ENCODE results near the gene NRXN3.

The NRXN3 gene

DNA sequence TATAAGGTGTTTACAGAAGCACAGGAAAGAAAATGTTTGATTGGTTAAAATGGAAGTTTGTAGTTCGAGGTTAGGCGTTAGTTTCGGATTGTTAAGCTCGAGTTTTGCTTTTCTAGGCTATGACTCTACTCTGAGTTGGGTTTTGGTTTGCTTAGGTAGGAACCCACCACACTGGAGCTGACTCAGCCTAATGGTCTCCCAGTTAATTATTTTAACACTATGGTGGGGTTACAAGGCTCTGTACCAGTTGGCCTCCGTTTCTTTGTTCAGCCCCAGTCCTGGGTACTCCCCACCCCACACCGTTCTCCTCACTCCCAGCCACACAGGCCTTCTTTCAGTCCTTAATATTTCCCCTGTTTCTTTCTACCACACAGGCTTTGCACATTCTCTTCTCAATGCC lies 583.9 kb downstream of the NRXN3 start:
- no peak overlapping the region for H3K4me3 Mint-ChIP-seq

DNA sequence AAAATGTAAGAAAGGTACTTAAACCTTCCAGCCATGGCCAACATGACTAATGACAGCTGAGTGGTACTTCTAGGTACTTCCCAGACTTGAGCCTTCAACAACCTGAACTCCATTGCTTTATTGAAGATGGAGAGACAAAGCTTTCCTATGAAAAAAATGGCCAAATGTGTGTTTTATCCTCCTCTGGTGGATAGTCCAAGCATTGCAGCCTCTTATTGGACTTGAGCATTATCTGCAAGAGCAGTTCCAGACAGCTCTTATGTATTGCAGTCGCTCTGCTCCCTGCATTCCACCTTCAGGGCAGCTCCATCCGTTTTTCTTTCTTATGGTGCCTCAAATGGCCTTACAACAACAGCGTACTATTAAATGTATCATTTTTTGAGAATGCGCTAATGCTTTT lies 588.2 kb downstream of the NRXN3 start:
- no peaks in the 10 kb centered on the region for H3K36me3 Mint-ChIP-seq (ENCODE audit: low read depth)
- no peak overlapping the region for H3K27ac Mint-ChIP-seq
- no peaks in the 10 kb centered on the region for H3K9me3 Mint-ChIP-seq
- no peaks in the 10 kb centered on the region for H3K4me1 Mint-ChIP-seq (ENCODE audit: low read depth)
- H3K27me3 Mint-ChIP-seq (ENCODE audit: low read depth) = no peaks in the 10 kb centered on the region
- DNase-seq (ENCODE audit: low spot score) = no peak
- no peak overlapping the region for H3K4me3 Mint-ChIP-seq

More for the DNA sequence above, 583.9 kb downstream of the NRXN3 start:
- H3K36me3 Mint-ChIP-seq (ENCODE audit: low read depth) = no peaks in the 10 kb centered on the region
- H3K27me3 Mint-ChIP-seq (ENCODE audit: low read depth) = no peaks in the 10 kb centered on the region
- no peaks in the 10 kb centered on the region for H3K9me3 Mint-ChIP-seq
- no peak overlapping the region for H3K27ac Mint-ChIP-seq
- DNase-seq (ENCODE audit: low spot score) = no peak
- no peaks in the 10 kb centered on the region for H3K4me1 Mint-ChIP-seq (ENCODE audit: low read depth)

DNA sequence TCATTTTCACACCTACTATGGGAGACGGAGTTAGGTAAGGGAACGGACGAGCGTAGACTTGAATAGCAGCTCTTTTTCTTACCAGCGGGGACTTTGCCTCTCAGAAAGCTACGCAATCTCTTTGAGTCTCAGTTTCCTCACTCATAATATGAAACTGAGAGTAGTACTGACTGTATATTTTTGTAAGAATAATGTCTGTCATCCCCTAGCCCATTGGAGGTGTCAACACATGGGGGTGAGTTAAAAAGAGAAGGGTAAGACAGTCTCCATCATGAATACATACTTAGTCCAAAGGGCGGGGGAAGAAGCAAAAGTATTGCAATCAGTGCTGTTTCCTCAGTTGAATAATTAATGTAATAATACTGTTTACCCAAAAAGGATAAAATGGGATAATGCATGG lies 592.2 kb downstream of the NRXN3 start:
- no peaks in the 10 kb centered on the region for H3K4me1 Mint-ChIP-seq (ENCODE audit: low read depth)
- no peaks in the 10 kb centered on the region for H3K36me3 Mint-ChIP-seq (ENCODE audit: low read depth)
- H3K4me3 Mint-ChIP-seq = no peak overlapping the region

DNA sequence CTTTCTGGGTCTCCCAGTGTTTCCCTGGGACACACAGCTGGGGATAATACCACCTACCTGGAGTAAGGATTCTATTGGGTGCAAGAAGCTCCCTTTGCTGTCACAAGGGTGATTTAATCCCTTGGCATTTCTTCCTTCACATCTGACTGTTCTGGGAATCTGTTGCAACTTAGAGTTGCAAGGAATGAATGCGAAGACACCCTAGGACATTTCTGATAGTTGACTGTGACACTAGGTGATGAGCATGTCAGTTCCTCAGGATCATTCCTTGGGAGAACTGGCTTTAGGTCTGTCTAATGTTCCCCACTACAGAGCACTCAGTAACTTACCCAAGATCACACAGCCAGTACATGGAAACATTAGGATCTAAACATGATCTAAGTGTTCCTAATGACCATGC lies 593.6 kb downstream of the NRXN3 start:
- no peaks in the 10 kb centered on the region for H3K4me1 Mint-ChIP-seq (ENCODE audit: low read depth)
- H3K36me3 Mint-ChIP-seq (ENCODE audit: low read depth) = no peaks in the 10 kb centered on the region
- no peaks in the 10 kb centered on the region for H3K27me3 Mint-ChIP-seq (ENCODE audit: low read depth)

More for the DNA sequence above, 592.2 kb downstream of the NRXN3 start:
- DNase-seq (ENCODE audit: low spot score) = no peak
- Mint-ChIP-seq H3K27me3 (ENCODE audit: low read depth) (no peaks in the 10 kb centered on the region), H3K9me3 (no peaks in the 10 kb centered on the region), H3K27ac (no peak overlapping the region)

DNA sequence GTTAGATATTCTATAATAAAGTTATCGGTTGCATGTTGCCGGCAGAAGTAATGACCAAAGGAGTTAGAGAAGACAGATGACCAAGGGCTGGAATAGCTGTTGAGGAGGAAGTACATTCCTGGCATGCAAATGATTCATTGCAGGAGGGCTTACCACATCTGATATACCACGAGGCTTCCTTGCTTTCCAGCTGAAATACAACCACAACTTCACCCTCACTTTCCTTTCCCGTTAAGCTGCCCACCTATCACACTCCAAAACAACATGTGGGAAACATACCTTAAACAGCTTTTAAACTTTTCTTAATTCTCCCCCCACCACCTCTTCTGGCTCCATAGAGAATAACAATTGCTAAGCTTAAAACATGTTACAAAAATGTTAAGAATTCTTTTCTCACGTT lies 594.1 kb downstream of the NRXN3 start:
- Mint-ChIP-seq H3K9me3 (no peaks in the 10 kb centered on the region), H3K36me3 (ENCODE audit: low read depth) (no peaks in the 10 kb centered on the region), H3K27ac (no peak overlapping the region), H3K4me3 (no peak overlapping the region), H3K27me3 (ENCODE audit: low read depth) (no peaks in the 10 kb centered on the region), H3K4me1 (ENCODE audit: low read depth) (no peaks in the 10 kb centered on the region)
- DNase-seq (ENCODE audit: low spot score) = no peak

More for the DNA sequence above, 593.6 kb downstream of the NRXN3 start:
- Mint-ChIP-seq H3K27ac (no peak overlapping the region), H3K4me3 (no peak overlapping the region), H3K9me3 (no peaks in the 10 kb centered on the region)
- no peak for DNase-seq (ENCODE audit: low spot score)

DNA sequence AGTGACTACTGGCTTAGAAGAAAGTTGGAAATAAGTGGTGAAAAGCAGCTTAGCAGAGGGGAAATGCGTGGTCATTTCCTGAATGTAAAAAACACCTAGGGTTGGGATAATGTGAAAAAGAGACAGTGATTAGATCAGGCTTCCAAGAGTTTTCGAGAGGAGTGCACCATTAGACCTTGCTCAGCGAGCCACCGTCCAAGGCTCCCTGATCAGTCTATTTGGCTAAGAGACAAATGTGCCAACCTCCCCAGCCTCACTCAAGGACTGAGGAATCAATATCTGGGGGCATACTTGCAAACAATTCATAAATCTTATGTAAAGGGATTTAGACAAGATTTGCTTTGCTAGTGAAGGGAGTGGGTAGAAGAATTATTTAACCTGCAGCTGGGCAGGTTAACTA lies 594.5 kb downstream of the NRXN3 start:
- Mint-ChIP-seq H3K4me1 (ENCODE audit: low read depth) (no peaks in the 10 kb centered on the region), H3K27ac (no peak overlapping the region), H3K9me3 (no peaks in the 10 kb centered on the region), H3K27me3 (ENCODE audit: low read depth) (no peaks in the 10 kb centered on the region), H3K4me3 (no peak overlapping the region), H3K36me3 (ENCODE audit: low read depth) (no peaks in the 10 kb centered on the region)
- no peak for DNase-seq (ENCODE audit: low spot score)

DNA sequence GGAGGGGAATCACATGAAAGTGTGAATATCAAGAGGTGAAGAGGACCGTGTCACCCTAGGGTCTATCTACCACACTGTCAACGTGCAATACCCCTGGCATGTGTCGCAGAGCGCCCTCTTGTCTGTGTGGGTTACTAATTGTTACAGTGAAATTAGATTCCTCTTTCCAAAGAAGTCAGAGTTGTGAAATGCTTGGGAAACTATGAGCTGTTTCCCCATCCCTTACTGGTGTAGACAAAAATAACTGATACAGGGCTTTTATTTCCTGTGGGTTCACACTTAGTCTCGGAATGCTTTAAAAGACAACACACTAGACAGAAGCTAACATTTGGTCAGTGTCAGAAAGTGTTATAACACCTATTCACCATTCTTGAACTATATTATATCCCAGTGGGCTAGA lies 597.3 kb downstream of the NRXN3 start:
- Mint-ChIP-seq H3K27me3 (ENCODE audit: low read depth) (no peaks in the 10 kb centered on the region), H3K27ac (no peak overlapping the region), H3K4me1 (ENCODE audit: low read depth) (no peaks in the 10 kb centered on the region), H3K9me3 (no peaks in the 10 kb centered on the region), H3K4me3 (no peak overlapping the region), H3K36me3 (ENCODE audit: low read depth) (no peaks in the 10 kb centered on the region)
- no peak for DNase-seq (ENCODE audit: low spot score)

DNA sequence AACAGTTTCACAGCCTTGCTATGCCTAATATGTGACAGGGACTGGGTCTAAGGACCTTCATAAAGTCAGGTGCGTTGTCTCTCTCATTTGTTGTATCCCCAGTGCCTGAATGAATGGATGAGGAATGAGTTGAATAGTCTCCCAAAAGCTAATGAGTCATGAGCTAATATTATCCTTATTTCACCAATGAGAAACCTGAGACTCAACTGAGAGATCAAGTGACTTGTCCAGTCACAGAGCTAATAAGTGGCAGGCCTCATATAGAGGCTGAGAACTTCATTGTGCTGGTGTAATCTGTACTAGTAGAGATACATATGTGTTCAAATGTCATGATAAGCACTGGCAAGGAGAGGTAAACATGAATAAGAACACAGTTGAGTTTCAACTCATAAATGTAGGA lies 612.4 kb downstream of the NRXN3 start:
- Mint-ChIP-seq H3K4me1 (ENCODE audit: low read depth) (no peaks in the 10 kb centered on the region), H3K36me3 (ENCODE audit: low read depth) (no peaks in the 10 kb centered on the region), H3K27me3 (ENCODE audit: low read depth) (no peaks in the 10 kb centered on the region), H3K27ac (no peak overlapping the region), H3K4me3 (no peak overlapping the region), H3K9me3 (no peaks in the 10 kb centered on the region)
- DNase-seq (ENCODE audit: low spot score) = no peak

DNA sequence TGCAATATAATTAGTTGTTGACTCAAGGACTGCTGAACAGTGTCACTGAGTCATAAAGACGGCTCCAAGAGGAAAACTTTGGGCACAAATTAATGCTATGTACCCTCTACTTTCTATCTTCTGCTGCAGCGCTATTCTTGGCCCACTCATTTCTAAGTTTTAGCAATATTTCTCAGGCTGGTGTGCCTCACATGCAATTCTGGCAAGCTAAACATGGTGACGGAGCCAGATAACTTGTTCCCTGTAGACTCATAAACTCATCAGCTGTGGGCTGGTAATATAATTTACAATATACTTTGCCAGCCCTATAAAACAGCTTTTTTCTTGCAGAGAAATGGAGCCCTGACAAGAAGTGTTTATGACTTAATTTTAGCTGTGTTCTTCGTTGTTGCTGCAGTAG lies 615.1 kb downstream of the NRXN3 start:
- DNase-seq (ENCODE audit: low spot score) = no peak
- no peaks in the 10 kb centered on the region for H3K9me3 Mint-ChIP-seq
- no peaks in the 10 kb centered on the region for H3K27me3 Mint-ChIP-seq (ENCODE audit: low read depth)
- H3K4me3 Mint-ChIP-seq = no peak overlapping the region
- H3K36me3 Mint-ChIP-seq (ENCODE audit: low read depth) = no peaks in the 10 kb centered on the region
- no peak overlapping the region for H3K27ac Mint-ChIP-seq
- no peaks in the 10 kb centered on the region for H3K4me1 Mint-ChIP-seq (ENCODE audit: low read depth)

DNA sequence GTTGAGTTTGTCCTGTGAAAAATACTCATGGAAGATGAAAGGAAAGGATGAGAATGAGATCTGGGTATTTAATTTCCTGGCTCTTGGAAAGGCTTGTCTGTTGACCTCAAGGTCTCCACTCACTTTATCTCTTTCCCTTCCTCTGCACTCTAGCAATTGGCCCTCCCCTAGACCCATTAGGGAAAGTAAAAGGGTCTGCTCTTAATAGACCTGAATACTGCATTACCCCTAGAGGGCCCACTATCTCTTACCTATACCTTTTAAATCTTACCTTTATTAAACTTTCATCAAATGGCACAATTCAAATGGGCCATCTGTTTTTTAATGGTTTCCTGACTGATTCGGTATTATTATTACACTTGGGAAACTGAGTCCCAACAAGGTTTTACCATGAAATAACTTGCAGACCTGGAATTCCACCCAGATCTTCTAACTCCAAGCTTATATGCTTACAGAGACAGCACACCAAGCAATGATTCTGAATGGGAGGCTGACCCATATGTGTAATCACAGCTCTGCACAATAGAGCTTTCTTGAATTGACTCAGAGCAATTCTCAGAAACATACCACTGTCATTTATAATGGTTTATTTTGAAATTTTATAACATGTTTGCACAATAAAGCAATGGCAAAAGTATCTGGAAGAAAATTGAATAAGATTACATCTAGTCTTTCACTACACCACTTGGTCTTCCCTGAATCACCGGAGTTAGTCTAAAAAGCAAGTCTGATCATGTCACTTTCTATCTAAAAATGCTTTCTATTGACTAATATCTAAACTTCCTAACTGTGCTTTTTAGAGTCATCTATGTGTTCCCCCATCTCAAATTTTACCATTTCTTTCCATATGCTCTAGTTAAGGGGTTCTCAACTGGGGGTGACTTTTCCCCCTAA lies 618.5 kb downstream of the NRXN3 start:
- Mint-ChIP-seq H3K4me1 (ENCODE audit: low read depth) (no peaks in the 10 kb centered on the region), H3K36me3 (ENCODE audit: low read depth) (no peaks in the 10 kb centered on the region), H3K9me3 (no peaks in the 10 kb centered on the region), H3K27me3 (ENCODE audit: low read depth) (no peaks in the 10 kb centered on the region), H3K4me3 (no peak overlapping the region), H3K27ac (no peak overlapping the region)
- DNase-seq (ENCODE audit: low spot score) = no peak

DNA sequence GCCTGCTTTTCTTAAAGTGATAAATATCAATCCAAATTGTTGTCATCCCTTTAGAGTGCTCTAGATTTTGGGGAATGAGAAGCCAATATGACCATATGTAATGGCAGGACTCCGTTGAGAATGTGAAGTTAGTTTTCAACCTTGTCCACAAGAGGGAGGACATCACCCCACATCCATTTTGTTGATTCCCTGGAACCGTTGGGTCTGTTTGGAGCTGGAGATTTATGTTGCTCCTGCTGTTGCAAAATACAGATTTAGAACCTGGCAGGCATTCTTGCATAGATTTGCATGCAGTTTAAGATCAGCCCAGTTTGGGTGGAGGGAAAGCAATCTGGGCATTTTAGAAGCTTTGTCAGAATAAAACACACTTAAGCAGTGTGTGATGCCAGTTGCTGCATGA lies 620.1 kb downstream of the NRXN3 start:
- no peaks in the 10 kb centered on the region for H3K36me3 Mint-ChIP-seq (ENCODE audit: low read depth)
- no peaks in the 10 kb centered on the region for H3K4me1 Mint-ChIP-seq (ENCODE audit: low read depth)
- no peaks in the 10 kb centered on the region for H3K9me3 Mint-ChIP-seq
- no peaks in the 10 kb centered on the region for H3K27me3 Mint-ChIP-seq (ENCODE audit: low read depth)
- H3K27ac Mint-ChIP-seq = no peak overlapping the region
- no peak overlapping the region for H3K4me3 Mint-ChIP-seq
- no peak for DNase-seq (ENCODE audit: low spot score)

DNA sequence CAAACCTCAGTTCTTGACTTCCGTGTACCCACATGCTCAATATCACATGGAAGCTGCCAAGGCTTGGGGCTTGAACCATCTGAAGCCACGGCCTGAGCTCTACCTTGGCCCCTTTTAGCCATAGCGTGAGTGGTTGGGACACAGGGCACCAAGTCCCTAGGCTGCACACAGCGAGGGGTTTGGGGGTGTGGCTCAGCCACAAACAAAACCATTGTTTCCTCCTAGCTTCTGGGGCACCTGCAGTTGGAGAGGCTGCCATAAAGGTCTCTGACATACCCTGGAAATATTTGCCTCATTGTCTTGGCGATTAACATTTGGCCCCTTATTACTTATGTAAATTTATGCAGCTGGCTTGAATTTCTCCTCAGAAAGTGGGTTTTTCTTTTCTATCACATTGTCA lies 628.6 kb downstream of the NRXN3 start:
- no peaks in the 10 kb centered on the region for H3K27me3 Mint-ChIP-seq (ENCODE audit: low read depth)
- no peaks in the 10 kb centered on the region for H3K9me3 Mint-ChIP-seq
- no peak overlapping the region for H3K27ac Mint-ChIP-seq
- no peaks in the 10 kb centered on the region for H3K36me3 Mint-ChIP-seq (ENCODE audit: low read depth)
- no peaks in the 10 kb centered on the region for H3K4me1 Mint-ChIP-seq (ENCODE audit: low read depth)
- DNase-seq (ENCODE audit: low spot score) = no peak
- no peak overlapping the region for H3K4me3 Mint-ChIP-seq

DNA sequence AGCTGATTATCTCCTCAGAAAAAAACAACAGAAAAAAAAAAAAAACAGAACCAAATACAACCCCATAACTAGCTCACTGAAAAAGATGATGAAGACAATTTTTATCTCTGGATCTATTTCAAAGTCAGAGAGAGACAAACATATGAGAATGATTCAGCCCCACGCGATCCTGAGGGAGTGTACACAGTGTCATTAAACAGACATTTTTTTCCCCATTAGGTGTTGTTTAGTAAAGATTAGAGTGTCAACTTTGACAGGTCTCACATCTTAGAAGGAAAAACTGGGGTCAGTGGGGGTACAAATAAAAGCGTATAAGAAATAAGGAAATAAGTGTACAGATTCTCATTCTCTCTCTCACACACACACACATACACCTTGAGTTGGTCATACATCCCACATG lies 635.4 kb downstream of the NRXN3 start:
- Mint-ChIP-seq H3K4me1 (ENCODE audit: low read depth) (no peaks in the 10 kb centered on the region), H3K27me3 (ENCODE audit: low read depth) (no peaks in the 10 kb centered on the region), H3K4me3 (no peak overlapping the region), H3K27ac (no peak overlapping the region), H3K9me3 (no peaks in the 10 kb centered on the region), H3K36me3 (ENCODE audit: low read depth) (no peaks in the 10 kb centered on the region)
- no peak for DNase-seq (ENCODE audit: low spot score)

DNA sequence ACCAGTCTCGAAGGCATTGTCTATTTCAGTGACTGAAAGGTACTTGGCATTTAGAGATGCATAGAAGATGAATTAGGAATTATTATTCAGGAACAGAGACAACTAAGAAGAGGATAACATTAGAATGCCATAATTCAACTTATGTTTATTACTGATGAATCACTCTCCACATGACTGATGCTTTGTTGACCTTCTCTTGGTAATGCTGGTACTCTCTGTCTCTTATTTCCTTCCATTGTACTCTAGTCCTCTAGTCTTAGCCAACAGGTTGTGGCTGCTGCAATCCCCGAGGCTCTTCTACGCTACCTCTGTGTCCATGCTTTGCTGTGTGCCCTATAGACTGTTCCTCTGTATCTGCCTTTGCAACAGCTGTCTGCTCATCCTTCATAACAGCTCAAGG lies 652.9 kb downstream of the NRXN3 start:
- H3K4me1 Mint-ChIP-seq (ENCODE audit: low read depth) = no peaks in the 10 kb centered on the region
- no peak overlapping the region for H3K4me3 Mint-ChIP-seq
- H3K36me3 Mint-ChIP-seq (ENCODE audit: low read depth) = no peaks in the 10 kb centered on the region
- H3K9me3 Mint-ChIP-seq = no peaks in the 10 kb centered on the region
- no peak for DNase-seq (ENCODE audit: low spot score)
- H3K27ac Mint-ChIP-seq = no peak overlapping the region
- no peaks in the 10 kb centered on the region for H3K27me3 Mint-ChIP-seq (ENCODE audit: low read depth)

DNA sequence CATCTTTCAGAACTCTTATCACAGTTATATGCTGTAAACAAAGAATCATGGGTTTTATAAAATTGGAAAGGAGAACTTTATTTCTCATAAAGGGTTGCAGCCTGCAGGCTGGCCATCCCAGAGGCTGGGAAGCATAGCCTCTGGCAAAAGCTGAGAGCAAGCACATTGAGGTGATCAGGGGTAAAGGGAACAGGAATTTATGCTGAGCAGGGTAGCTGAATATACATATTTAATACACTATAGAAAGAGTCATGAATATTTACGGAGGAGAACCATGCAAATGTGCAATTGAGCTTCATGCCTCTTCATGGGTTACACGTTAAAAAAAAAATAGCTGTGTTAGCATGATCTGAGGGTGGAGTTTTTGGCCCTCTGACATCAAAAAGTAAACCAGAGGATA lies 653.3 kb downstream of the NRXN3 start:
- DNase-seq (ENCODE audit: low spot score) = no peak
- Mint-ChIP-seq H3K4me3 (no peak overlapping the region), H3K27ac (no peak overlapping the region), H3K36me3 (ENCODE audit: low read depth) (no peaks in the 10 kb centered on the region), H3K9me3 (no peaks in the 10 kb centered on the region), H3K4me1 (ENCODE audit: low read depth) (no peaks in the 10 kb centered on the region), H3K27me3 (ENCODE audit: low read depth) (no peaks in the 10 kb centered on the region)
